ENCODE results near the gene HSBP1.

GRCh38 chr16:83806731-83807130 is 1.0 kb upstream of the HSBP1 start:
- no peak for TF ChIP-seq EZH2 (IDR thresholded peaks at IDR 0.05; ENCODE audit: low read length, missing control alignments)
- TF ChIP-seq CTCF (conservative IDR thresholded peaks at IDR 0.05 in 1 of 2, IDR thresholded peaks at IDR 0.05 in 1 of 2; ENCODE audit: low read depth in 1 of 2, low read length in 2 of 2): no peak

Measured in fibroblast of lung (primary cell).